ENCODE data around the gene PCK1.
A peak's percentile ranks its signal among the peaks of the same experiment; 100 is the strongest.
"Not testable (repeated sequence)": the region's sequence is repeated elsewhere in the genome, so short reads cannot be mapped to it uniquely, and the experiment has no call there.

The PCK1 gene

GRCh38 chr20:57560554-57561355 lies at the start of gene PCK1:
TSS of gene PCK1 (plus strand) at chr20:57561110. CDS start at chr20:57561412, 302 bp downstream.
- POLR2A ChIA-PET, result no interaction called here
- no peak within 1 kb of the TSS for H3K4me3 ChIP-seq (ENCODE audit: low read depth, low read length)
- DNase-seq (ENCODE audit: low read depth, low spot score), result no peak
- no peak for TF ChIP-seq CTCF (IDR thresholded peaks at IDR 0.05; ENCODE audit: insufficient read depth, low read length, missing control alignments)
- CTCF ChIA-PET, result interaction anchor here (0.9 kb wide), 1 partner anchor 44 kb away, joined by 4 read pairs; no protein-coding TSS in a partner anchor

GRCh38 chr20:57511709-57512108 lies 49.2 kb upstream of the PCK1 start:
- CTCF ChIA-PET, result interaction anchor here (1.0 to 16.6 kb wide), 5 partner anchors 13 to 698 kb away, joined by 3 to 303 read pairs (median 4); no protein-coding TSS in a partner anchor
- H3K4me3 ChIP-seq (ENCODE audit: low read depth, low read length); DNase-seq (ENCODE audit: low read depth, low spot score); POLR2A ChIA-PET: not testable (repeated sequence)

- no peak for DNase-seq (ENCODE audit: low read depth, low spot score)
- no peak for TF ChIP-seq CTCF (IDR thresholded peaks at IDR 0.05; ENCODE audit: insufficient read depth, low read length, missing control alignments)
- H3K4me3 ChIP-seq (ENCODE audit: low read depth, low read length), result no peak overlapping the region
- CTCF ChIA-PET, result interaction anchor here (1.0 to 16.6 kb wide), 5 partner anchors 19 to 697 kb away, joined by 3 to 303 read pairs (median 4); no protein-coding TSS in a partner anchor
- POLR2A ChIA-PET, result no interaction called here
Measured at GRCh38 chr20:57512432-57512831, 48.5 kb upstream of the PCK1 start.

GRCh38 chr20:57513199-57513598 lies 47.7 kb upstream of the PCK1 start:
- H3K4me3 ChIP-seq (ENCODE audit: low read depth, low read length), result no peak overlapping the region
- ChIA-PET POLR2A (no interaction called here), CTCF (interaction anchor here (0.9 to 16.6 kb wide), 10 partner anchors 9 to 705 kb away, joined by 3 to 303 read pairs (median 4); no protein-coding TSS in a partner anchor)
- no peak for TF ChIP-seq CTCF (IDR thresholded peaks at IDR 0.05; ENCODE audit: insufficient read depth, low read length, missing control alignments)
- no peak for DNase-seq (ENCODE audit: low read depth, low spot score)

- CTCF ChIA-PET, result interaction anchor here (0.9 to 16.6 kb wide), 5 partner anchors 74 to 695 kb away, joined by 3 to 303 read pairs (median 7); no protein-coding TSS in a partner anchor
- no peak overlapping the region for H3K4me3 ChIP-seq (ENCODE audit: low read depth, low read length)
- TF ChIP-seq CTCF (IDR thresholded peaks at IDR 0.05; ENCODE audit: insufficient read depth, low read length, missing control alignments), result peak; percentile 69
- peak; percentile 12 for DNase-seq (ENCODE audit: low read depth, low spot score)
- POLR2A ChIA-PET, result no interaction called here
Measured at GRCh38 chr20:57514273-57514751, 46.6 kb upstream of the PCK1 start.

- no peak for DNase-seq (ENCODE audit: low read depth, low spot score)
- POLR2A ChIA-PET, result no interaction called here
- no peak overlapping the region for H3K4me3 ChIP-seq (ENCODE audit: low read depth, low read length)
- CTCF ChIA-PET, result interaction anchor here (0.7 to 16.6 kb wide), 6 partner anchors 8 to 693 kb away, joined by 3 to 303 read pairs (median 4); partner anchors contain the start of gene PCK1
- TF ChIP-seq CTCF (IDR thresholded peaks at IDR 0.05; ENCODE audit: insufficient read depth, low read length, missing control alignments), result no peak
Measured at GRCh38 chr20:57517904-57518303, 43.0 kb upstream of the PCK1 start.

All from AG04449 (cell line).